ENCODE measurements around the gene OSR1.

Gene OSR1

GRCh38 chr2:19373352-19373751 is 14.9 kb upstream of the OSR1 start:
- DNase-seq (ENCODE audit: low spot score), result no peak
- in situ Hi-C loops (cut with MboI; ENCODE audit: low sequenced_read_pairs, unreplicated experiment), result loop anchor here (25.0 kb wide), 2 partner anchors 611 to 861 kb away; no protein-coding TSS in a partner anchor
- no peak for TF ChIP-seq CTCF (IDR thresholded peaks at IDR 0.05; ENCODE audit: borderline replicate concordance, control extremely low read depth, extremely low read depth, insufficient read depth, missing control alignments)

GRCh38 chr2:19371996-19372582 is 13.7 kb upstream of the OSR1 start:
- in situ Hi-C loops (cut with MboI; ENCODE audit: low sequenced_read_pairs, unreplicated experiment), result loop anchor here (25.0 kb wide), 2 partner anchors 610 to 860 kb away; no protein-coding TSS in a partner anchor
- no peak for TF ChIP-seq CTCF (IDR thresholded peaks at IDR 0.05; ENCODE audit: borderline replicate concordance, control extremely low read depth, extremely low read depth, insufficient read depth, missing control alignments)
- DNase-seq (ENCODE audit: low spot score), result no peak

- no peak for DNase-seq (ENCODE audit: low spot score)
- TF ChIP-seq CTCF (IDR thresholded peaks at IDR 0.05; ENCODE audit: borderline replicate concordance, control extremely low read depth, extremely low read depth, insufficient read depth, missing control alignments), result no peak
- in situ Hi-C loops (cut with MboI; ENCODE audit: low sequenced_read_pairs, unreplicated experiment), result loop anchor here (25.0 kb wide), 2 partner anchors 607 to 857 kb away; no protein-coding TSS in a partner anchor
These were observed 11.0 kb upstream of the OSR1 start for GRCh38 chr2:19369341-19369955.

- no peak for TF ChIP-seq CTCF (IDR thresholded peaks at IDR 0.05; ENCODE audit: borderline replicate concordance, control extremely low read depth, extremely low read depth, insufficient read depth, missing control alignments)
- DNase-seq (ENCODE audit: low spot score), result no peak
- in situ Hi-C loops (cut with MboI; ENCODE audit: low sequenced_read_pairs, unreplicated experiment), result loop anchor here (25.0 kb wide), 2 partner anchors 606 to 856 kb away; no protein-coding TSS in a partner anchor
These were observed 10.3 kb upstream of the OSR1 start for GRCh38 chr2:19368760-19369159.

- TF ChIP-seq CTCF (IDR thresholded peaks at IDR 0.05; ENCODE audit: borderline replicate concordance, control extremely low read depth, extremely low read depth, insufficient read depth, missing control alignments), result no peak
- DNase-seq (ENCODE audit: low spot score), result no peak
- in situ Hi-C loops (cut with MboI; ENCODE audit: low sequenced_read_pairs, unreplicated experiment), result loop anchor here (25.0 kb wide), 2 partner anchors 605 to 855 kb away; no protein-coding TSS in a partner anchor
These were observed 8.9 kb upstream of the OSR1 start for GRCh38 chr2:19367326-19367725.

- DNase-seq (ENCODE audit: low spot score), result no peak
- TF ChIP-seq CTCF (IDR thresholded peaks at IDR 0.05; ENCODE audit: borderline replicate concordance, control extremely low read depth, extremely low read depth, insufficient read depth, missing control alignments), result no peak
- in situ Hi-C loops (cut with MboI; ENCODE audit: low sequenced_read_pairs, unreplicated experiment), result loop anchor here (25.0 kb wide), 2 partner anchors 603 to 853 kb away; no protein-coding TSS in a partner anchor
These were observed 6.7 kb upstream of the OSR1 start for GRCh38 chr2:19365126-19365525.
